ENCODE results near the gene GFM1. TPM values are rescaled to one million over a fixed set of nuclear protein-coding genes. Genes with fewer than 3 reads are reported as not detected.

The GFM1 gene
- total RNA-seq, 1 experiment from 2014 or later: 58.2 TPM

DNA sequence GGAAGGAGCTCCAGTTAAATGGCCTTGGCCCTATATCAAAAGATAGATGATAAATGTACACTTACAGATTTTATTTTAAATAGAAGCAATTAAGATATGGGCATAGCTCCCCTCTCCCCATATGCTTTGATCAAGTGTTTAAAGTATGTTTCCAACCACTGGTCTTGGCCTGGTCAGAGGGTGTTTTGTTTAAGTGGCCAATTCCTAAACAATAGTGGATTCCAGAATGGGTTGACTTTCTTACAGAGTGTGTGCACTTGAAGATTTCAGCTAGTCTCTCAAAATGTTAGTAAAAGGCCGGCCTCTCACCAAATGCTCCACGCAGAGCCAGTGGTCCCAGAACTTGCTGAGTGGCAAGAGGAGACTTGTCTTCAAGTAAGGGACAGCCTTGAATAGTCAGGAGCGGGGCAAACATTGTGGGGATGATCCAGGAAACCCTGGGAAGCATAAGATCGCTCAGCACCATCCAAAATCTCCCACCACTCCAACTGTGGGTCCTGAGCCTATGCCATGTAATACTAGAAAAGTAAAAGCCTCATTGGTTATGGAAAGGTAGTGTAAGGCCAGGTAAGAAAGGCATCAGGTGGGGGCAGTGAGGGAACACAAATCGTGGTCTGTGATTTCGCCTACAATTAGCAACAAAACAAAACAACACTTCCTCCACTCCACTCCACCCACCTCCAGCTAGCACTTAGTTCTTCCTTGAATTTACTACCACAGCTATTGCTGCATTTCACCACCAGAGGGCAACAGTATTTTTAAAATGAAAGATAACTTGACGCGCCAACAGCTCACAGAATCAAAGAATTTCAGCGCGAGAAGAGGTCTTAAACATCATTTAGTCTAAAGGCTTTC lies 83.1 kb downstream of the GFM1 start:
- DNase-seq (ENCODE audit: low read depth): peak; percentile 70

DNA sequence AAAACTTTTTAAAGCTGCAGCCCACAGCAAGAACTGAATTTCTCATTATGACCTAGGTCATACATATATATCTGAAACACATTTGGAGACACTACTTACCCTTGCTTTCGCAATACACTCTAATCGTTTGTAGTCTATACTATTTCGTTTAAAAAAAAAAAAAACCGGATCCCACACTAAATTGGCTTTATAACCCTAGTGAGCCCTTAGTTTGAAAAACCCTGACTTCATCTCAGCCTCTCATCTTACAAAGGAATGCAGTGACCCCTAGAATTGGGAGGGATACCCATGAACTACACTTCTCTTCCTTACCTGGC lies 83.7 kb downstream of the GFM1 start:
- no peak for DNase-seq (ENCODE audit: low read depth)

DNA sequence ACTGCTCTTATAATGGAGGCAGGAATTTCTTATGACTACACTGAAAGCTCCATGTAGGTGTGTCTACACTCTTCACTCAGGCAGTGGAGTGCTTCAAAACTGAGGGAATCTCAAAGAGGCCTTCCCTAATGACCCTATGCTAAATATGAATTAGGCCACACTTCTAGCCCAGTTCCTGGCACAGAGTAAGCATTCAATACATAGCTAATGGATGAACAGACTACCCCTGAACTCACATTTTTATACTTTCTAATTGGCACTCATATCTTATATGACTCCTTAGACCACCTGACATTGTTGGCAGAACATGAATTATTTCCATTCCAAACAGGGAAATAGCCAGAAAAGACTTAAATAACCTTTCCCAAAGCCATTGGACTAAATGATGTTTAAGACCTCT lies 84.5 kb downstream of the GFM1 start:
- no peak for DNase-seq (ENCODE audit: low read depth)

DNA sequence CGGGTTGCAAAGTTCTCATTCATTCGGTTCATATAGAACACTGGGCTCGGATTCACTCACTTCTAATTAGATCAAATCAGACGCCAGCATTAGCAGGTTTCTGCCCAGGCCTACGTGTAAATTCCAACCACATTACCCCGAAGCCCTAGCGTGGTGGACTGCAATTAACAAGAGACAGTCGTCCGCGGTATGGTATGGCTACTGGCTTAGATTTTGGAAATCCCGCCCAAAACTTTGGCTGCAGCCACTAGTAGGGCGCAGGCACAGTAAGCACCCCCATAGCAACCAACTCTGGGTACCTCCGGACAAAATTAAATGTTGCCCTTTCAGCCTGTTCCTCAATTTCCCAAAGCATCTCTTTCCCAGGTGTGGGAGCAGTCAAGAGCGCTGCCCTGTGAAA lies 87.2 kb downstream of the GFM1 start:
- no peak for DNase-seq (ENCODE audit: low read depth)

DNA sequence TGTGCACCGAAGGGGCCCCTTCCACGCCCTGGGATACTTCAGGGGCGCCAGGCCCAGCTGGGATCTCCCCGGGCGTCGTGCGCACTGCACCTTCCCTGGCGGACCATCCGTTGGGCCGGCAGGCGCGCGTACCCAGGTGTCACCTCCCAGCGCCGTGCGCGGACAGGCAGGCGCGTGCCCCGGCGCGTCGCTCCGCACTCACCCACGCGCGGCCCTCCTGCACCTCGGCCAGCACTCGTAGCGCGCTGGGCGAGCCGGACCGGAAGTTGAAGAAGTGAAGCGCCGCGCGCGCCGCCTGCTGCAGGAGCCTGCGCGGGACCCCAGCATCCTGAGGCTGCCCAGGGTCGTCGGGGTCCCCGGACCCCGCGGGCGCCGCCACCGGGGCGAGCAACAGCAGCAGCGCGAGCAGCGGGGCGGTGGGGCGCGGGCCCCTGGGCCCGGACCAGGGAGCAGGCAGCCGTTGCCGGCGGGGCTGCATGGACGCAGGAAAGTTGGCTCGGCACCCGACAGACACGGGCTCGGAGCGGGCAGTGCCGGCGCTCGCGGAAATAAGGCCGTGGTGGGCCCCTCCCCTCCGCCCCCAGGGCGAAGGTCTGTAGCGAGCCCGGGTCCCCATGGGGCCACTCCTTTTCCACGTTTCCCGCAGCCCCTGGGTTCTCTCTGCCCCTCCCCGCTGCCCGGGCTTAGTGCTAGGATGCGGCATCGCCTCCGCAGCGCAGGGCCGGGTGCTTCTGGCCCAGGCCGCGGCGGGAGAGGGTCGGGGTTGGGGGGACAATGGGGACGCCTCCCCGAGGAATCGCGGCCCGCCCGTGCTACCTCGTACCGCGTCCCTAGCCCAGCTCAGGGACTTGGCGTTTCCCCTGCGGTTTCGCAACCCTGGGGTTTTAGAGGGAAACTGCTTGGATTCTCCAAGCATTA lies 87.9 kb downstream of the GFM1 start, which contains the start of gene RARRES1:
RARRES1 (minus strand) TSS at position 520 of the 918 bp plus-strand sequence; CDS start at position 478, 42 bp downstream.
- DNase-seq (ENCODE audit: low read depth): no peak

DNA sequence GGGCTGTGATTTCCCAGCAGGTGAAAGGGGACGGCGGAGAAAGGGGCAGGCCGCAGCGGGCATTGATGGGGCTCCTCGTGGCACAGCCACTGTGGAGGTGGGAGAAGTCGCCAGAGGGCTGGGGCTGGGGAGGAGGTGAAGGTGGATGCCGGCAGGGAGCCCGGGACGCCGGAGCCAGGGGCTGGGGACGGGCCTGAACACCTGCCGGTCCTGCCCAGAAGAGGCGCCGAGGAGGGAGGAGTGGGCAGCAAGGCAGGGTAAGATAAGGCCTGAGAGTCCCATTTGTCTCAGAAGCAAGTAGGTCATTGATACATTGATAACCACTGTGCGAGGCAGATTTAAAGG lies 88.5 kb downstream of the GFM1 start:
- DNase-seq (ENCODE audit: low read depth): no peak

DNA sequence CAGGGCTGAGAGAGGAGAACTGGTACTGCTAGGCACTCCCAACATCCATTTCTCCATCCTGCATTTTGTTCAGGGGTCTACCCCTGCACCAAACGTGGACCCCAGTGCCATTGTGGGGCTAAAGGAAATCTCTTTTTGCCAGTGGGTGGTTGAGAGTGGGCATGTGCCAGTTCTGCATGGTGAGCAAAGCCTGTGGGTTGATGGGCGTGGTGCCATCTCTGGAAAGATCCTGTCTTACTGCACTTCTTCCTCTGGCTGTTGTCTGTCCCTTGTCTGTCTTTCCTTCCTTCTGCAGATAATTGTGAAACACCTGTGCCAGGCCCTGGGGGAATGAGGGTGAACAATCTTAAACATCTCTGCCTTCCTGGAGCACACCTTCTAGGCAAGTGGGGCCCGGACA lies 89.3 kb downstream of the GFM1 start:
- no peak for DNase-seq (ENCODE audit: low read depth)

DNA sequence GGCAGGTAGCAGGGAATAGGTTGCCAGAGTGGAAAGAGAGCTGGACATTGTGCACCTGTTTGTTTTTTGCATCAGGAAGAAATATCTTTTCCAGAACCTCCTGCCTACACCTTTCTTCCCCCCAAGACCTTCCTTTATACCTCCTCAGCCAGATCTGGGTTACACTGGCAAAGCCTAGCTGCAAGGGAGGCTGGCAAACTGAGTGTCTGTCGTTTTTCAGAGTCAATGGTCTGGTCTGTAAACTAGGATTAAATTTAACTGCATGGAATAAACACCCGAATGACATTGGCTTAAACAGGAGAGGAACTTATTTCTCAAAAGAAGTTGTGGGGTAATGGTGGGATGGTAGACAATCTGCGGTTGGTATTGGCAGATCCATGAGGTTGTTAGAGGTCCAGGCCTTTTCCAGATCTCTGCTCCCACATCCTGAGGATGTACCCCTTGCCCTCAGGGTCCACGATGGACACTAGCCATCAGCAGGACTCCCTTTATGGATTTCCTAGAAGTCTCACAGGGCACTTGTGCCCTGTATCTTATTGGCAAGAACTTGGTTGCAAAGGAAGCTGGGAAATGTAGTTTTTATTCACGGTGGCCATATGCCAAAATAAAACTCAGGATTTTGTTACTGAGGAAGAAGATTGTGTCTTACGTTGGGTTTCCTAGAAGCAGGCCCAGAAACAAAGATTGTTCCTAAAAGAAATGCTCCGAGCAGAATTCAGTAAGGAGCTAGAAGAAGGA lies 91.1 kb downstream of the GFM1 start:
- DNase-seq (ENCODE audit: low read depth): no peak

DNA sequence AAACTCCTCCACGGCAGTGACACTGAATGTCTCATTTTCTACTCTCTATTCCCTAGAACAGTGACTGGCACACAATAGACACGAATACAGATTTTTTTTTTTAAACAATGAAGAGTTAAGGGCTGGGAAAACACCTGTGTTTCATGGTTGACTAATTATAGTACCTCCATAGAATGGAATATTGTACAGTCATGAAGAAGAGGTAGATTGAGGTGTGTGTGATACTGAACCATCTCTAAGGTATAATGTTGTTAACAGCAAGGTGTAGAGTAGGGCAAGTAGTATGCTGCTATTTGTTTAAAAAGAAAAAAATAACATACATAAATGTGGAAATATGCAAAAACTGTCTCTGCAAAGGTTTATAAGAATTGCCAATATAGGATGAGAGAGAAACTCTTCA lies 93.1 kb downstream of the GFM1 start:
- DNase-seq (ENCODE audit: low read depth): no peak

DNA sequence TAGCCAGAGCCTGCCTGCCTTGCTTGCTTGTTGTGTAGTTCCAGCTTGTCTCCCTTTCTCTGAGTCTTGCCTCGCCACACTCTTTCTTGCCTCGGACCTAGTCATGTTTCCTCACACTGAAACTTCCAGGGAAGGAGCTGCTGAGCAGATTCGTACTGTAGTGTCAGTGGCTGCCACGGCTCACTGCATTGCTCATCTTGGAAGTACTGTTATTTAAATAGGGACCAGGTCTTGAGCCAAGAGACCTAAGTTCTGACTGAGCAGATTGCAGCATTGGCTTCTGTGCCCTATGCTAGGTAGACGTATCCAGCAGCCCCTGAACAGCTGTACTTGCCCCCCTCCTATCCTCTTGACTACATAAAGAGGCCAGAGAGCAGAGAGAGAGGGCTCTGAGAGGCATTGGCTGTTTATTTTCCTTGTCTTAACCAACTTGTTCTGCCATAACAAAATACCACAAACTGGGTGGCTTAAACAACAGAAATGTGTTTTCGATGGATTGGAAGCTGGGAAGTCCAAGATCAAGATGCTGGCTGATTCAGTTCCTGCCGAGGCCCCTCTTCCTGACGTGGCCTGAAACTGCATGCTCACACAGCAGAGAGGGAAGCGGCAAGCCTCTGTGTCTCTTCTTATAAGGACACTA lies 93.8 kb downstream of the GFM1 start:
- DNase-seq (ENCODE audit: low read depth): no peak

DNA sequence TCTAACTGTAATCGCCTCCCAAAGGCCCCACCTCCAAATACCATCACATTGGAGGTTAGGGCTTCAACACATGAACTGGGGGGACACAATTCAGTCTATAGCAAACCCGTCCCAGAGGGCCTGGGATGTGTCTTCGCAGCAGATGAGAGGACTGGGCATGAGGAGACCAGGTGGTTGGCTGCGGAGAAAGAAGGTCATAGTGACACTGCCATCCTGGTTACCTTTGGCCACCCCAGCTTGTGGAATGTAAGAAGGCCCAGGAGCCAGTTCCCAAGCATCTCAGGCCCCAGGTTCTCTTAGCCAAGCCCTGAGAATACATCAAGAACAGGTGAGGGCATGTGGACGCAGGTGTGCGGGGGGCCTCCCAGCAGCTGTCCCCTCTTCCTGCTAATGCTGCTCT lies 94.3 kb downstream of the GFM1 start:
- no peak for DNase-seq (ENCODE audit: low read depth)

DNA sequence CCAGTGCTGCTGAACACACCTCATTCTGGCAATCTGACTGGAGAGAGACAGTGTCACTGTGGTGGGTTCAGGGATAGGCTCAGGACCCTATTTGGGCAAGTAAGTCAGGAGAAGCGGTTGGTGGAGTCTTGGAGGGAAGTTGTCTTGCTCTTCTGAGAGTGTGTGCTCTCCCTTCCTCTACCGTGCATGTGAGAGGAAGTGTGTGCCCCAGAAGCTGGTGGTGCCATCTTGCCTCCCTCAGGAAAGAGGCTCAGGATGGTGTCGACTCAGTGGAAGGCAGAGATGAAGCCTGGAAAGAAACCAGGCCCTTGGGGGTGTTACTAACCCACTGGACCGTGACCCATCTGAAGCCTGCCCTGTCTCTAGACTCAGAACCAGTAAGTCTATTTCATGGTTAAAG lies 94.8 kb downstream of the GFM1 start:
- DNase-seq (ENCODE audit: low read depth): no peak

DNA sequence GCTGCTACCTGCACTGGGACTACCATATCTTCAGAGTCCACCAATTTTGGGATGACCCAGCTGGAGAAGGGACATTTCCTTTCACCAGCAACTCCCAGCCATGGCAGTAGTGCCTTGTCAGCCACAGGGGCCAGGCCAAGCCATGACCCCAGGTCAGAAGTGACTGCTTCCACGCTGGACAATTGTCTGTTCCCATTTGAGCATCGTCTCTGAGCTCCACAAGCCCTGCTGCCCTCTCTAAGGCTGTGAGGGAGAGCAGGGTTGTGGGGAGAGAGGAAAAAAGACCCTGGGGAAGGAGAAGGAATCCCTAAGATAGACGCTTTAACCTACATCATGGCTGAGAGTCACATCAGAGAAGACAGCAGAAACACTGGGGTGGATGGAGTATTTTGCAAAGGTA lies 95.3 kb downstream of the GFM1 start:
- no peak for DNase-seq (ENCODE audit: low read depth)

Other genes with a start within 250 kb of the GFM1 start
- 10.7 and 11.5 TPM in 2 replicates for gene MLF1, start 73.3 kb upstream of the GFM1 start, total RNA-seq (2014; rRNA removed)
- gene LXN, start 28.1 kb downstream of the GFM1 start, total RNA-seq (2014; rRNA removed): not detected in 2 replicates
- gene RARRES1, start 87.9 kb downstream of the GFM1 start, total RNA-seq (2014; rRNA removed): 0.26 and 0.34 TPM in 2 replicates
- gene MFSD1, start 157.5 kb downstream of the GFM1 start, total RNA-seq (2014; rRNA removed): 107 and 116 TPM in 2 replicates